ENCODE results near the gene NUP50.

The NUP50 gene

DNA sequence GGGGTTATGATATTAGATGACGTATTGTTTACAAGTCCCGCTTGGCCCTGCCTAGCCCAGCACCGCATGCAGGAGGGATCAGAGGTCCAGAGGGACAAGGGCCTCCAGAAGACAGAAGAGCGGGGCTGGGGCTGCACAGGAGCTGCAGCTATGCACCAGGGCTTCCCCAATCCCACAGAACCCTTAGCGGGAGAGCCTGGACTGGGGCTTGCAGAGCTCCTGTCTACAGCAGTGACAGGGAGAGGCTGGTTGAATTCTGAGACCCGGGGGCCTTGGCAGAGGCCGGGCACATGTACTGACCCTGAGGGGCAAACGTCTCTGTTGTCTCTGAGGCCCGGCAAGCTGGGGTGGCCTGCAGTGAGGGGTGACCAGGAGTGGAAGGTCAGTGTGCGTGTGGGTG lies 70.1 kb downstream of the NUP50 start:
- DNase-seq: no peak

- DNase-seq: no peak
These were observed 71.5 kb downstream of the NUP50 start for GRCh38 chr22:45235101-45235777.

GRCh38 chr22:45235851-45236342 lies 72.2 kb downstream of the NUP50 start:
- DNase-seq: no peak

- no peak for DNase-seq
These were observed 73.6 kb downstream of the NUP50 start for GRCh38 chr22:45237065-45237990.

Measured in CD4-positive, alpha-beta T cell treated with Interleukin-4 for 4 hours (primary cell).